ENCODE results near the gene TBC1D4.
A peak's percentile ranks its signal among the peaks of the same experiment; 100 is the strongest.

Gene TBC1D4

GRCh38 chr13:75417656-75418055, 64.3 kb downstream of the TBC1D4 start:
- no peak overlapping the region for H3K4me3 ChIP-seq (ENCODE audit: low read depth, low read length)
- TF ChIP-seq CTCF (IDR thresholded peaks at IDR 0.05; ENCODE audit: borderline replicate concordance, insufficient read depth, low read depth, low read length), result no peak

- no peak for TF ChIP-seq CTCF (IDR thresholded peaks at IDR 0.05; ENCODE audit: borderline replicate concordance, insufficient read depth, low read depth, low read length)
- H3K4me3 ChIP-seq (ENCODE audit: low read depth, low read length), result no peak overlapping the region
These were observed 65.0 kb downstream of the TBC1D4 start for GRCh38 chr13:75417012-75417384.

GRCh38 chr13:75416327-75417011, 65.5 kb downstream of the TBC1D4 start:
- 0 out of 2 replicates have a peak, but pooled peaks have one; percentile 32 for TF ChIP-seq CTCF (IDR thresholded peaks at IDR 0.05; ENCODE audit: borderline replicate concordance, insufficient read depth, low read depth, low read length)

GRCh38 chr13:75415694-75416093, 66.3 kb downstream of the TBC1D4 start:
- no peak for TF ChIP-seq CTCF (IDR thresholded peaks at IDR 0.05; ENCODE audit: borderline replicate concordance, insufficient read depth, low read depth, low read length)
- H3K4me3 ChIP-seq (ENCODE audit: low read depth, low read length), result no peak overlapping the region

More at GRCh38 chr13:75416327-75417011, 65.5 kb downstream of the TBC1D4 start:
- no peak overlapping the region for H3K4me3 ChIP-seq (ENCODE audit: low read depth, low read length)

- H3K4me3 ChIP-seq (ENCODE audit: low read depth, low read length), result no peak overlapping the region
- no peak for TF ChIP-seq CTCF (IDR thresholded peaks at IDR 0.05; ENCODE audit: borderline replicate concordance, insufficient read depth, low read depth, low read length)
These were observed 66.8 kb downstream of the TBC1D4 start for GRCh38 chr13:75415171-75415570.

- TF ChIP-seq CTCF (IDR thresholded peaks at IDR 0.05; ENCODE audit: borderline replicate concordance, insufficient read depth, low read depth, low read length), result no peak
- no peak overlapping the region for H3K4me3 ChIP-seq (ENCODE audit: low read depth, low read length)
These were observed 67.7 kb downstream of the TBC1D4 start for GRCh38 chr13:75414036-75414827.
